ENCODE data around the gene SETD1B. TPM values are rescaled to one million over a fixed set of nuclear protein-coding genes. Genes with fewer than 3 reads are reported as not detected.

SETD1B gene
- total and polyA plus RNA-seq, 11 donors: 6.2 to 17.0 (median 9.3) TPM

- no peaks in the 10 kb centered on the region for H3K9me3 ChIP-seq
- ATAC-seq (peak; percentile 35 to 64 (median 60)), DNase-seq (peak; percentile 93 to 99 (median 96))
- intact Hi-C loops (cut with DNase I): loop anchor here in 5 of 10 donors (2.0 to 5.0 kb wide), 3 partner anchors 14 to 95 kb away; partner anchors contain the start of gene PSMD9 (in 3 of the 5)
- H3K27ac ChIP-seq: peak overlapping the region; percentile 63 to 100 (median 100)
- peaks cover 20 to 80% (median 60%) of the 10 kb centered on the region in 12 donors for H3K4me1 ChIP-seq
- TF ChIP-seq POLR2A (IDR thresholded peaks at IDR 0.05) (peak in 1 of 2 donors; percentile 75), CTCF (IDR thresholded peaks at IDR 0.05) (peak; percentile 14 to 68 (median 37))
- WGBS, 4 donors: 10 to 19% (median 12%) methylated on average over 21 to 39 of the region's 39 CpGs
- H3K36me3 ChIP-seq: peaks cover 0 to 32% (median 7%) of the 10 kb centered on the region in 9 donors
- H3K4me3 ChIP-seq: peak overlapping the region in 11 of 12 donors; percentile 19 to 89 (median 74)
- no peaks in the 10 kb centered on the region for H3K27me3 ChIP-seq
Measured at GRCh38 chr12:121796855-121797751, 6.7 kb upstream of the SETD1B start.

- 29 to 35% (median 34%) methylated on average over 14 to 19 of the region's 19 CpGs for WGBS, 4 donors
- peak overlapping the region in 10 of 12 donors; percentile 6 to 89 (median 74) for H3K4me3 ChIP-seq
- H3K27ac ChIP-seq: peak overlapping the region; percentile 99 to 100 (median 100)
- TF ChIP-seq POLR2A (IDR thresholded peaks at IDR 0.05) (peak in 1 of 2 donors; percentile 8), CTCF (IDR thresholded peaks at IDR 0.05) (no peak)
- H3K4me1 ChIP-seq: peaks cover 20 to 79% (median 60%) of the 10 kb centered on the region in 12 donors
- H3K27me3 ChIP-seq: no peaks in the 10 kb centered on the region
- peaks cover 0 to 32% (median 7%) of the 10 kb centered on the region in 9 donors for H3K36me3 ChIP-seq
- no peaks in the 10 kb centered on the region for H3K9me3 ChIP-seq
- peak; percentile 10 to 31 (median 18) for ATAC-seq
- peak; percentile 81 to 90 (median 84) for DNase-seq
- intact Hi-C loops (cut with DNase I): loop anchor here in 5 of 10 donors (2.0 to 5.0 kb wide), 3 partner anchors 13 to 94 kb away; partner anchors contain the start of gene PSMD9 (in 3 of the 5)
Measured at GRCh38 chr12:121797937-121798786, 5.6 kb upstream of the SETD1B start.

GRCh38 chr12:121798787-121799155 is 5.0 kb upstream of the SETD1B start:
- TF ChIP-seq CTCF (IDR thresholded peaks at IDR 0.05): no peak
- no peak for TF ChIP-seq POLR2A (IDR thresholded peaks at IDR 0.05)
- H3K27ac ChIP-seq: peak overlapping the region; percentile 99 to 100 (median 100)
- 48 to 57% (median 52%) methylated on average over 10 of the region's 10 CpGs for WGBS, 4 donors
- ATAC-seq (no peak), DNase-seq (no peak)
- intact Hi-C loops (cut with DNase I): loop anchor here in 4 of 10 donors (5.0 kb wide), 2 partner anchors 89 to 94 kb away; partner anchors contain the start of gene PSMD9 (in 3 of the 4)
- H3K27me3 ChIP-seq: no peaks in the 10 kb centered on the region
- H3K9me3 ChIP-seq: no peaks in the 10 kb centered on the region
- peaks cover 20 to 76% (median 54%) of the 10 kb centered on the region in 12 donors for H3K4me1 ChIP-seq
- H3K4me3 ChIP-seq: peak overlapping the region in 11 of 12 donors; percentile 6 to 89 (median 77)
- H3K36me3 ChIP-seq: peaks cover 0 to 32% (median 7%) of the 10 kb centered on the region in 9 donors

Data from heart left ventricle (tissue), 16 donors.